NOMO-1 treated with dmso at 0.1 percent for 144 hours (cell line): ENCODE results near the gene SACM1L.
"Not testable (repeated sequence)": the region's sequence is repeated elsewhere in the genome, so short reads cannot be mapped to it uniquely, and the experiment has no call there.

Experiments used
- DNase-seq: peaks from one replicate; lab custom pipeline; 2025; ENCODE audit not compliant: unreplicated experiment; lab: John Stamatoyannopoulos, UW

SACM1L gene

GRCh38 chr3:45737234-45737633 lies 48.0 kb downstream of the SACM1L start:
- DNase-seq: no peak

- DNase-seq: no peak
Measured at GRCh38 chr3:45739991-45740390, 50.8 kb downstream of the SACM1L start.

- no peak for DNase-seq
Measured at GRCh38 chr3:45741247-45741646, 52.1 kb downstream of the SACM1L start.

GRCh38 chr3:45741742-45742460 lies 52.7 kb downstream of the SACM1L start:
- no peak for DNase-seq

GRCh38 chr3:45742461-45743089 lies 53.4 kb downstream of the SACM1L start:
- no peak for DNase-seq

- no peak for DNase-seq
Measured at GRCh38 chr3:45746165-45746776, 57.1 kb downstream of the SACM1L start.

- DNase-seq: no peak
Measured at GRCh38 chr3:45746777-45747622, 57.8 kb downstream of the SACM1L start.

- no peak for DNase-seq
Measured at GRCh38 chr3:45748068-45748467, 58.9 kb downstream of the SACM1L start.

GRCh38 chr3:45749036-45749600 lies 59.9 kb downstream of the SACM1L start:
- not testable (repeated sequence) for DNase-seq

GRCh38 chr3:45749880-45750279 lies 60.7 kb downstream of the SACM1L start:
- DNase-seq: no peak

GRCh38 chr3:45751537-45752242 lies 62.5 kb downstream of the SACM1L start:
- DNase-seq: no peak

- no peak for DNase-seq
Measured at GRCh38 chr3:45753095-45753494, 63.9 kb downstream of the SACM1L start.

GRCh38 chr3:45754461-45754860 lies 65.3 kb downstream of the SACM1L start:
- no peak for DNase-seq

- no peak for DNase-seq
Measured at GRCh38 chr3:45756055-45756454, 66.9 kb downstream of the SACM1L start.

- DNase-seq: not testable (repeated sequence)
Measured at GRCh38 chr3:45757141-45757540, 67.9 kb downstream of the SACM1L start.

GRCh38 chr3:45758871-45759270 lies 69.7 kb downstream of the SACM1L start:
- no peak for DNase-seq

- no peak for DNase-seq
Measured at GRCh38 chr3:45759851-45760250, 70.7 kb downstream of the SACM1L start.

- no peak for DNase-seq
Measured at GRCh38 chr3:45760878-45761711, 71.9 kb downstream of the SACM1L start.

- DNase-seq: no peak
Measured at GRCh38 chr3:45761831-45762230, 72.6 kb downstream of the SACM1L start.
